H1 (cell line): ENCODE results near the gene IL17RE. TPM values are rescaled to one million over a fixed set of nuclear protein-coding genes. Genes with fewer than 3 reads are reported as not detected.

Experiments
- CTCF ChIA-PET: fragments of 300-600 bp; sonication (Branson Sonifier 250); formaldehyde crosslinking; loops from one replicate; lab custom pipeline; 2021; ENCODE audit not compliant: partially characterized antibody; lab: Charles Lee
- POLR2A ChIA-PET: fragments of 300-600 bp; sonication (Branson Sonifier 250); formaldehyde crosslinking; loops from one replicate; lab custom pipeline; 2021; ENCODE audit warnings: inconsistent platforms; ENCODE audit not compliant: partially characterized antibody; lab: Charles Lee
- DNase-seq, 2 experiments: peaks; one replicate each; pipeline versions ENCODE4 v3.0.0 to v3.0.0-alpha.2; 2010 to 2022; ENCODE audit warnings: low spot score in 2 of 2, low read depth in 1 of 2, mixed read lengths in 1 of 2
- FAIRE-seq: peaks from 2 replicates; lab custom pipeline; 2011; peaks lifted over from hg19 to GRCh38; lab: Jason Lieb, UNC
- H2AFZ ChIP-seq: 2 replicates; pipeline ENCODE4 v1.8.1; 2012; ENCODE audit warnings: low read length, inconsistent platforms
- H2AK5ac ChIP-seq: 2 replicates; pipeline ENCODE4 v1.6.1; 2013; ENCODE audit warnings: low read depth, low read length
- H2BK120ac ChIP-seq: replicated peaks from 2 replicates; pipeline ENCODE3; 2013; ENCODE audit warnings: low read depth, low read length, inconsistent platforms
- H2BK12ac ChIP-seq: 2 replicates; pipeline ENCODE4 v1.6.1; 2013; ENCODE audit warnings: low read depth, low read length
- H2BK15ac ChIP-seq: 2 replicates; pipeline ENCODE4 v1.6.1; 2013; ENCODE audit warnings: low read length
- H2BK20ac ChIP-seq: 2 replicates; pipeline ENCODE4 v1.6.1; 2013; ENCODE audit warnings: low read length
- H2BK5ac ChIP-seq: 2 replicates; pipeline ENCODE4 v1.6.1; 2013; ENCODE audit warnings: low read depth, low read length
- H3K14ac ChIP-seq: 2 replicates; pipeline ENCODE4 v1.6.1; 2013; ENCODE audit warnings: inconsistent platforms; ENCODE audit not compliant: insufficient read length
- H3K18ac ChIP-seq: 2 replicates; pipeline ENCODE4 v1.6.1; 2013; ENCODE audit warnings: low read length; ENCODE audit errors: extremely low read depth
- H3K23ac ChIP-seq: 2 replicates; pipeline ENCODE4 v1.6.1; 2013; ENCODE audit warnings: inconsistent platforms; ENCODE audit not compliant: insufficient read length
- H3K23me2 ChIP-seq: 2 replicates; pipeline ENCODE4 v1.6.1; 2013; ENCODE audit warnings: low read depth, low read length
- H3K27ac ChIP-seq: 2 replicates; pipeline ENCODE4 v1.6.1; 2011; ENCODE audit warnings: low read depth, low read length, inconsistent platforms
- H3K27me3 ChIP-seq, 4 experiments: replicated peaks in 1 of 4; 1 replicate in 1 of 4; 2 replicates in 3 of 4; pipeline versions ENCODE4 v1.6.1 to v1.8.1; 2011 to 2013; ENCODE audit warnings: low read length in 3 of 4, mild to moderate bottlenecking in 3 of 4, inconsistent platforms in 2 of 4, mixed read lengths in 2 of 4, moderate library complexity in 1 of 4; ENCODE audit not compliant: control insufficient read depth in 3 of 4, insufficient read depth in 3 of 4; ENCODE audit errors: extremely low read depth in 1 of 4
- H3K36me3 ChIP-seq, 4 experiments: 2 replicates each; pipeline versions ENCODE4 v1.6.1 to v1.8.1; 2011 to 2013; ENCODE audit warnings: mild to moderate bottlenecking in 4 of 4, low read length in 3 of 4, moderate library complexity in 2 of 4, control low read depth in 1 of 4, inconsistent platforms in 1 of 4; ENCODE audit not compliant: insufficient read depth in 4 of 4, control insufficient read depth in 2 of 4
- H3K4ac ChIP-seq: replicated peaks from 2 replicates; pipeline ENCODE3; 2013; ENCODE audit warnings: low read length, low read depth, mixed read lengths, inconsistent platforms; ENCODE audit not compliant: insufficient read length
- H3K4me1 ChIP-seq, 4 experiments: replicated peaks in 1 of 4; 1 replicate in 1 of 4; 2 replicates in 3 of 4; pipeline versions ENCODE4 v1.6.1 to v1.8.1; 2011 to 2013; ENCODE audit warnings: low read length in 3 of 4, inconsistent platforms in 2 of 4, mixed read lengths in 1 of 4; ENCODE audit not compliant: insufficient read depth in 4 of 4, control insufficient read depth in 3 of 4
- H3K4me2 ChIP-seq, 2 experiments: 2 replicates each; pipeline versions ENCODE4 v1.6.1 to v1.8.1; 2011 to 2013; ENCODE audit warnings: low read depth in 2 of 2, low read length in 2 of 2, control low read depth in 1 of 2, inconsistent platforms in 1 of 2, mild to moderate bottlenecking in 1 of 2; ENCODE audit not compliant: insufficient read depth in 1 of 2
- H3K4me3 ChIP-seq, 4 experiments: fragments of 200-600, 300-600 bp in 1 of 4; sonication (generic), shearing (Covaris generic), sonication (Bioruptor Twin) in 1 of 4; 2 replicates each; pipeline versions ENCODE4 v1.5.1 to v1.8.1; 2011 to 2016; ENCODE audit warnings: low read length in 4 of 4, low read depth in 3 of 4, control low read depth in 2 of 4, inconsistent platforms in 2 of 4, mild to moderate bottlenecking in 2 of 4, mixed read lengths in 1 of 4, moderate library complexity in 1 of 4; ENCODE audit not compliant: insufficient read depth in 2 of 4; ENCODE audit errors: extremely low read depth in 1 of 4
- H3K56ac ChIP-seq: replicated peaks from 2 replicates; pipeline ENCODE3; 2013; ENCODE audit warnings: low read depth, mild to moderate bottlenecking, mixed read lengths, low read length, inconsistent platforms; ENCODE audit not compliant: insufficient read length
- H3K79me1 ChIP-seq: 2 replicates; pipeline ENCODE4 v1.6.1; 2013; ENCODE audit warnings: low read depth, low read length, control low read depth
- H3K79me2 ChIP-seq, 2 experiments: 2 replicates each; pipeline versions ENCODE4 v1.6.1 to v1.8.1; 2012 to 2013; ENCODE audit warnings: low read length in 2 of 2, mild to moderate bottlenecking in 2 of 2, inconsistent platforms in 1 of 2; ENCODE audit not compliant: insufficient read depth in 2 of 2, control insufficient read depth in 1 of 2
- H3K9ac ChIP-seq, 4 experiments: replicated peaks in 1 of 4; 1 replicate in 1 of 4; 2 replicates in 3 of 4; pipeline versions ENCODE4 v1.6.1 to v1.8.1; 2011 to 2013; ENCODE audit warnings: low read depth in 3 of 4, low read length in 3 of 4, control low read depth in 2 of 4, mild to moderate bottlenecking in 2 of 4, moderate library complexity in 2 of 4, inconsistent platforms in 1 of 4; ENCODE audit errors: extremely low read depth in 1 of 4
- H3K9me3 ChIP-seq, 2 experiments: 2 replicates each; pipeline versions ENCODE4 v1.6.1 to v1.8.1; 2012 to 2013; ENCODE audit warnings: mild to moderate bottlenecking in 2 of 2, moderate library complexity in 2 of 2, control low read depth in 1 of 2, inconsistent platforms in 1 of 2, low read depth in 1 of 2, low read length in 1 of 2, mixed read lengths in 1 of 2; ENCODE audit not compliant: insufficient read depth in 2 of 2
- H4K20me1 ChIP-seq, 2 experiments: replicated peaks in 1 of 2; 2 replicates each; pipeline versions ENCODE3 to v1.8.1; 2011 to 2013; ENCODE audit warnings: inconsistent platforms in 2 of 2, low read length in 2 of 2, mild to moderate bottlenecking in 1 of 2; ENCODE audit not compliant: insufficient read depth in 2 of 2, control insufficient read depth in 1 of 2
- H4K5ac ChIP-seq: 2 replicates; pipeline ENCODE4 v1.6.1; 2013; ENCODE audit warnings: low read length, low read depth, mixed read lengths, inconsistent platforms; ENCODE audit not compliant: insufficient read length
- H4K8ac ChIP-seq: 2 replicates; pipeline ENCODE4 v1.8.0; 2013; ENCODE audit warnings: mild to moderate bottlenecking, moderate library complexity, low read length, inconsistent platforms; ENCODE audit not compliant: insufficient read depth; ENCODE audit errors: extremely low read depth
- H4K91ac ChIP-seq: replicated peaks from 2 replicates; pipeline ENCODE3; 2013; ENCODE audit warnings: low read length, mixed read lengths, inconsistent platforms; ENCODE audit not compliant: insufficient read length
- E2F6 ChIP-seq: IDR thresholded peaks from 2 replicates; pipeline ENCODE4 v1.6.1; 2012; ENCODE audit warnings: inconsistent platforms
- FOSL1 ChIP-seq: IDR thresholded peaks from 2 replicates; pipeline ENCODE4 v1.6.1; 2011; ENCODE audit warnings: mild to moderate bottlenecking, low read depth, low read length, moderate library complexity; ENCODE audit not compliant: insufficient read depth
- HDAC2 ChIP-seq, 2 experiments: fragments of 300-600 bp in 1 of 2; sonication (generic) in 1 of 2; IDR thresholded peaks; 2 replicates each; pipeline ENCODE4 v1.6.1; 2011 to 2012; ENCODE audit warnings: low read depth in 2 of 2, low read length in 2 of 2, mild to moderate bottlenecking in 2 of 2, moderate library complexity in 2 of 2, borderline replicate concordance in 1 of 2, inconsistent platforms in 1 of 2
- NANOG ChIP-seq: IDR thresholded peaks from 2 replicates; pipeline ENCODE4 v1.6.1; 2011; ENCODE audit warnings: low read length, low read depth, mild to moderate bottlenecking, inconsistent platforms; ENCODE audit not compliant: insufficient read depth, poor library complexity, severe bottlenecking
- POLR2A ChIP-seq, 2 experiments: IDR thresholded peaks; 1 replicate in 1 of 2; 2 replicates in 1 of 2; pipeline ENCODE4 v1.6.1; 2011; ENCODE audit warnings: low read depth in 2 of 2, low read length in 2 of 2, mild to moderate bottlenecking in 2 of 2; ENCODE audit errors: control extremely low read depth in 1 of 2
- RAD21 ChIP-seq, 2 experiments: IDR thresholded peaks in 1 of 2; conservative IDR thresholded peaks in 1 of 2; 2 replicates each; pipeline ENCODE4 v1.6.1; 2011; ENCODE audit warnings: low read depth in 2 of 2, low read length in 2 of 2, improper control_type of control experiment in 1 of 2, inconsistent platforms in 1 of 2, mild to moderate bottlenecking in 1 of 2, moderate library complexity in 1 of 2
- RNF2 ChIP-seq: fragments of 200-900, 300-1000 bp; sonication (generic); IDR thresholded peaks from 2 replicates; pipeline ENCODE4 v1.7.1; 2016; ENCODE audit warnings: borderline replicate concordance, low read depth, mild to moderate bottlenecking, antibody characterized with exemption, low read length; ENCODE audit not compliant: poor library complexity, severe bottlenecking; ENCODE audit errors: missing control alignments
- SIN3A ChIP-seq, 2 experiments: IDR thresholded peaks in 1 of 2; conservative IDR thresholded peaks in 1 of 2; 2 replicates each; pipeline ENCODE4 v1.6.1; 2011 to 2012; ENCODE audit warnings: low read length in 2 of 2, improper control_type of control experiment in 1 of 2, low read depth in 1 of 2, mild to moderate bottlenecking in 1 of 2
- SP1 ChIP-seq: IDR thresholded peaks from 2 replicates; pipeline ENCODE4 v1.6.1; 2011; ENCODE audit warnings: low read depth, low read length
- SP2 ChIP-seq: IDR thresholded peaks from 2 replicates; pipeline ENCODE4 v1.6.1; 2012; ENCODE audit warnings: mild to moderate bottlenecking, low read length, inconsistent platforms
- TEAD4 ChIP-seq: IDR thresholded peaks from 2 replicates; pipeline ENCODE4 v1.6.1; 2012; ENCODE audit warnings: low read depth, low read length, inconsistent platforms, mixed read lengths
- WGBS, 2 experiments: shearing (Covaris generic) in 1 of 2; methylation state at CpG; one replicate each; pipeline versions ENCODE4 v1.1.6 to v1.1.7; 2013 to 2015; ENCODE audit warnings: low lambda C conversion rate in 2 of 2, mixed read lengths in 2 of 2, inconsistent platforms in 1 of 2, low coverage in 1 of 2, missing lambda C conversion rate in 1 of 2; ENCODE audit not compliant: insufficient replicate concordance in 2 of 2, insufficient coverage in 1 of 2, insufficient read length in 1 of 2; ENCODE audit errors: extremely low coverage in 1 of 2, missing lambda C conversion rate in 1 of 2; 5-methylcytosine and 5-hydroxymethylcytosine counted together
- polyA plus RNA-seq, 7 experiments: library from polyadenylated mRNA; depleted of rRNA in 3 of 7; stranded (reverse) in 5 of 7; unstranded in 2 of 7; fragments of >200 nt in 5 of 7; fragments of 200-250 nt in 2 of 7; gene quantifications; 1 replicate in 5 of 7; 2 replicates in 1 of 7; 4 replicates in 1 of 7; pipeline versions ENCODE4 v1.2.1 to v1.2.3, GENCODE V29; 2011 to 2013; ENCODE audit warnings: missing spikeins in 2 of 7, mixed read lengths in 2 of 7
- total RNA-seq: library from RNA; stranded (reverse); fragmentation: NEBNext Ultra II Directional; extraction: Animal tissue kit (Norgen Biotek cat#: 25700); gene quantifications from 2 replicates; pipeline ENCODE4 v1.2.1, GENCODE V29; 2021

IL17RE gene
- total and polyA plus RNA-seq, 2 of the 8 experiments (the other 6 are each of a cell fraction or from before 2014, with no cell fraction given) = 3.4 to 4.9 TPM

- no peak overlapping the region for H4K5ac ChIP-seq
- no peak overlapping the region for H3K56ac ChIP-seq
- DNase-seq = no peak
- no peak overlapping the region for H3K27ac ChIP-seq
- H4K20me1 ChIP-seq = no peaks in the 10 kb centered on the region
- H2BK20ac ChIP-seq = no peak overlapping the region
- no peaks in the 10 kb centered on the region for H3K27me3 ChIP-seq
- H3K79me2 ChIP-seq = no peaks in the 10 kb centered on the region
- no peaks in the 10 kb centered on the region for H3K9me3 ChIP-seq
- no peak overlapping the region for H2AK5ac ChIP-seq
- no peak overlapping the region for H3K4ac ChIP-seq
- H3K9ac ChIP-seq = no peak overlapping the region
- H2BK12ac ChIP-seq = no peak overlapping the region
- no peak for FAIRE-seq
- no peak overlapping the region for H3K4me2 ChIP-seq
- no peak overlapping the region for H4K91ac ChIP-seq
- ChIA-PET CTCF (interaction anchor here (0.5 to 1.7 kb wide), 3 partner anchors 14 to 50 kb away, joined by 3 to 4 read pairs (median 3); no protein-coding TSS in a partner anchor), POLR2A (interaction anchor here (1.3 kb wide), 1 partner anchor 13 kb away, joined by 3 read pairs; no protein-coding TSS in a partner anchor)
- H4K8ac ChIP-seq = no peak overlapping the region
- H3K23ac ChIP-seq = no peak overlapping the region
- no peaks in the 10 kb centered on the region; a peak in 1 of 7 replicates for H3K4me1 ChIP-seq
- no peak overlapping the region for H2BK120ac ChIP-seq
- no peak overlapping the region for H2AFZ ChIP-seq
- H3K18ac ChIP-seq = no peak overlapping the region
- no peak overlapping the region for H3K4me3 ChIP-seq
- no peak overlapping the region for H2BK5ac ChIP-seq
- no peaks in the 10 kb centered on the region for H3K23me2 ChIP-seq
- no peaks in the 10 kb centered on the region for H3K36me3 ChIP-seq
- H3K14ac ChIP-seq = no peak overlapping the region
- no peak overlapping the region for H2BK15ac ChIP-seq
- H3K79me1 ChIP-seq = no peaks in the 10 kb centered on the region
- 92% methylated on average over 5 of the region's 5 CpGs; no CpG with 5 or more reads in 1 of the 2 experiments for WGBS, 2 experiments
- TF ChIP-seq TEAD4 (no peak), E2F6 (no peak), RAD21 (IDR thresholded peaks at IDR 0.05 in 1 of 2, conservative IDR thresholded peaks at IDR 0.05 in 1 of 2; ENCODE audit: low read depth in 2 of 2, low read length in 2 of 2) (no peak), RNF2 (no peak), SP2 (no peak), SIN3A (conservative IDR thresholded peaks at IDR 0.05 in 1 of 2, IDR thresholded peaks at IDR 0.05 in 1 of 2; ENCODE audit: low read depth in 1 of 2, low read length in 2 of 2) (no peak), HDAC2 (IDR thresholded peaks at IDR 0.05; ENCODE audit: borderline replicate concordance in 1 of 2, low read depth in 2 of 2, low read length in 2 of 2) (no peak), NANOG (no peak), SP1 (no peak), POLR2A (IDR thresholded peaks at IDR 0.05; ENCODE audit: control extremely low read depth in 1 of 2, low read depth in 2 of 2, low read length in 2 of 2) (no peak), FOSL1 (no peak)
Measured at GRCh38 chr3:9878700-9879099, 23.9 kb upstream of the IL17RE start.
